GM19452 (cell line): ENCODE measurements around the gene DBN1.

Experiments
- ATAC-seq: cut with Tn5 transposase; IDR thresholded peaks from one replicate; pipeline ENCODE4 v1.9.1; 2021; ENCODE audit not compliant: unreplicated experiment

DBN1 gene

DNA sequence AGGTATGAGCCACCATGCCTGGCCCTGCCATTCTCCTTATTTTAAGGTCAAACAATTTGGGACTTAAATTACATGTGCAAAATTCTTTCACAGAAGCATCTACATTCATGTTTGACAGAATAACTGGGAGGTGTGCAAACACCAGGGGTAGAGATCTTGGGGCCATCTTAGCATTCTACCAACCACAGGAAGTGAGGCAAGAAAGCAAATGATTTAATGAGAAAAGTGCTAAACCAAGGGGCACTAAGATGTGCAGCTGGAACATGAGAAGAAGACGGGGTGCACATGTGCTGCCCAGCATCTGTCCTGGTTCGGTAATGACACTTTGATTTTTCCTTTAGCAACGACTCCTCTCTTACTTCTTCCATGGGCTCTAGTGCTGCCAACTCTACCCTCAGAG lies 62.9 kb downstream of the DBN1 start:
- no peak for ATAC-seq

DNA sequence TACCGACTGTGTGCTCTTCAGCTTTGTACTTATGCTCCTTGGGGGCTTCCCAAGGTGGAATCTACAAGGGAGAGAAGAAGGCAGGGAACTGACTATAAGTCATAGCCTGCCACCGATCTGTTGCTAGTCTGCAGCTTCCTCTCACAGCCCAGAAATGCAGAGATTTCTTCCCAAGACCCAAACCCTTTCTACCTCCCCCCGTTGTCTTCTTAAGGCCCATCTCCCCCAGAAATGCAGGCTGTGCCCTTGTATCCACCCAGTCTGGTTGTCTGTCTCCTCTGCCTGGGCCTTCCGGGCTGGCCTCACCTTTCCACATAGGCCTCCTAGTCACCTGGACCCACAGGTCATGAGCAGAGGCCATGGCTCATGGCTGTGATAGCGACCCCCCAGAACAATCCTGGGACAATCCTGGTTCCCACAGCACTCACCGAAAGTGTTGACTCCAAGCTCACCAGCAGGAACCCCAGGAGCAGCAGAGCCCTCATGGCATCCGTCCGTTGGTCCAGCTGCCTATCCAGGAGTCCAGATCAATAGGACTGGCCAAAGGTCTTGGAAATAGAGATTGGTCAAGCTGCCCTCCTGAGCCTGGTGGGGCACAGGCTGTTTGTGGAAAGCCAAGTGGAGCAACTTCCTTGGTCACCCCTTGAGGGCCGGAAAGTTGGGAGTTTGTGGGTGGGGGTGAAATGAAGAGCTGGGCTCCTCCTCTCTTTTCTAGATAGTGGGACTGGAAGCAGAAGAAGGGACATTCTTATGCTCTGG lies 64.2 kb downstream of the DBN1 start, which contains the start of gene F12:
F12 (minus strand) TSS at position 522 of the 759 bp plus-strand sequence; CDS start at position 485, 37 bp downstream.
- no peak for ATAC-seq
